IgD-negative memory B cell (primary cell): ENCODE data around the gene TNRC6B. TPM values are rescaled to one million over a fixed set of nuclear protein-coding genes. Genes with fewer than 3 reads are reported as not detected.

Source experiments
- H3K27ac Mint-ChIP-seq, 3 donors: one replicate each; pipeline ENCODE4 v1.8.0; 2020 to 2022; ENCODE audit warnings: mild to moderate bottlenecking in 3 of 3, mixed read lengths in 3 of 3, moderate library complexity in 1 of 3
- H3K27me3 Mint-ChIP-seq: one replicate; pipeline ENCODE4 v1.8.0; 2021; ENCODE audit warnings: mixed read lengths
- H3K36me3 Mint-ChIP-seq: one replicate; pipeline ENCODE4 v1.8.0; 2020; ENCODE audit warnings: mild to moderate bottlenecking, mixed read lengths
- H3K4me1 Mint-ChIP-seq, 3 donors: one replicate each; pipeline ENCODE4 v1.8.0; 2020 to 2022; ENCODE audit warnings: mixed read lengths in 3 of 3, mild to moderate bottlenecking in 1 of 3
- H3K4me3 Mint-ChIP-seq, 4 donors: one replicate each; pipeline ENCODE4 v1.8.0; 2020 to 2022; ENCODE audit warnings: mild to moderate bottlenecking in 4 of 4, mixed read lengths in 4 of 4, moderate library complexity in 3 of 4
- H3K9me3 Mint-ChIP-seq, 3 donors: one replicate each; pipeline ENCODE4 v1.8.0; 2020 to 2021; ENCODE audit warnings: mixed read lengths in 3 of 3, mild to moderate bottlenecking in 1 of 3
- polyA plus RNA-seq: library from polyadenylated mRNA; unstranded; fragments of 300-500 nt; fragmentation: Illumina TruSeq; gene quantifications from one replicate; pipeline ENCODE4 v1.2.3, GENCODE V29; 2021

Gene TNRC6B
- polyA plus RNA-seq, 1 donor from 2014 or later: 143 TPM

DNA sequence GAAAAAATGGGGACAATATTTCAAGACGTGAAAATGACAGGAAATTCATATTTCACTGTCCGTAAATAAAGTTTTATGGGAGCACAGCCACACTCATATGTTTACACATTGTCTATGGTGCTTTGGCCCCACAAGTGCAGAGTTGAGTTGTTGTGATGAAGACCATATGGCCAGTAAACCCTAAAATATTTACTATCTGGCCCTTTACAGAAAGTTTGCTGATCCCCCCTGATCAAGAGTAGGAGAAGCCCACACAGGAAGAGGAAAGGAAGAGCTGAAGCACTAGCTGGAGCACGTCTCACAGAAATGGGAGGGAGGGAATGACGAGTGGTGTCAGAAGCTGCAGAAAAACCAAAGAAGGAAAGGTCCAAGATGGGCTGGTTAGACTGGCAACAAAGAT is 78.8 kb downstream of the TNRC6B start:
- Mint-ChIP-seq H3K4me1 (peaks cover 10 to 27% (median 24%) of the 10 kb centered on the region in 3 donors), H3K4me3 (peak overlapping the region in 1 of 4 donors; percentile 61), H3K27ac (peak overlapping the region in 1 of 3 donors; percentile 76), H3K36me3 (peaks cover 3% of the 10 kb centered on the region), H3K9me3 (no peaks in the 10 kb centered on the region), H3K27me3 (no peaks in the 10 kb centered on the region)

DNA sequence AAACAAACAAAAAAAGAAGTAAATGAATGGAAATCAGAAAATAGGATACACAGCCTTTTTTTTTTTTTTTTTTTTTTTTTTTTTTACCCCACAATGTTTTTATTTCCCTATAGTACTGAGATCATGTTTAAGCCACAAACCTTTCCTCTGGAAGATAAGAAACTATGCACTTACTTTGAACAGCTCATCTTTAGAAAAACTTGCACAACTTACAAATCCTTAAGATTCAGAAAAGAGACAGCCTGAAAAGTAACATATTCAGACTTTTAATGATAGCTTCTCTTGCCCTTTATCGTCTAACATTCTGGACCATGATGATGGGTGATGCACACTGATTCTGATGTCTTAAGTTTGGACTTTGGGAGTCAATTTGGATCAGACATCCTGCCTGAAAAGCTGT is 80.3 kb downstream of the TNRC6B start:
- Mint-ChIP-seq H3K9me3 (no peaks in the 10 kb centered on the region), H3K36me3 (no peaks in the 10 kb centered on the region), H3K27ac (peak overlapping the region in 2 of 3 donors; percentile 47 to 61), H3K4me1 (peaks cover 9 to 25% (median 19%) of the 10 kb centered on the region in 3 donors), H3K4me3 (no peak overlapping the region), H3K27me3 (no peaks in the 10 kb centered on the region)

DNA sequence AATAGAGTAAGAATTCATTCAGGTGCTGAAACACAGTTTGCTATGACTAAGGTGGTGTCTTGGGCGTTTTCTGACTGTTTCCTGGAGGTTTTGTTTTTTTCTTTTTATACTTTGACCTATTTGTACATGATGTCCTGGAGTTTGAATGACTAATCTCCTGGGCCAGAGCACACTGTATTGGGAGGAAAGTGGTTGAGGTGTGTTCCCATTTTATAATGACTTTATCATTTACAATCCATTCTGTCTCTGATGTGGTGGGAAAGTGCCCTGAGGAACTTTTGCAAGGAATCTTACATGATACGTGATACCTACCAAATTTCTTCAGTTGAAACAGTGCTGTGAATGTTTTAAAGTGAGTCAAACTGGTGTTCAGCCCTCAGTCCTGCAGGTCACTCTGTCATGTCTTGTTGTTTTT is 80.8 kb downstream of the TNRC6B start:
- Mint-ChIP-seq H3K27me3 (no peaks in the 10 kb centered on the region), H3K4me3 (no peak overlapping the region), H3K27ac (peak overlapping the region in 1 of 3 donors; percentile 61), H3K4me1 (peaks cover 7 to 25% (median 19%) of the 10 kb centered on the region in 3 donors), H3K9me3 (no peaks in the 10 kb centered on the region), H3K36me3 (no peaks in the 10 kb centered on the region)

DNA sequence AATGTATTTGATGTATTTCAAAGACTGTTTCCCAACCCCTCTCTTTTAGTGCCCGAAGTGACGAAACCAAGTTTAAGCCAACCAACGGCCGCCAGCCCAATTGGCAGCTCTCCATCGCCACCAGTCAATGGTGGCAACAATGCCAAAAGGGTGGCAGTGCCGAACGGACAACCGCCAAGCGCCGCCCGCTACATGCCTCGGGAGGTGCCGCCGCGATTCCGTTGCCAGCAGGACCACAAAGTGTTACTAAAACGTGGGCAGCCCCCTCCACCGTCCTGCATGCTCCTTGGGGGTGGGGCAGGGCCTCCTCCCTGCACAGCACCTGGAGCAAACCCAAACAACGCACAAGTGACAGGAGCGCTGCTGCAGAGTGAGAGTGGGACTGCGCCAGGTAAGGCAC is 84.1 kb downstream of the TNRC6B start:
- Mint-ChIP-seq H3K27me3 (no peaks in the 10 kb centered on the region), H3K4me3 (no peak overlapping the region), H3K36me3 (no peaks in the 10 kb centered on the region), H3K4me1 (peaks cover 9 to 32% (median 24%) of the 10 kb centered on the region in 3 donors), H3K9me3 (no peaks in the 10 kb centered on the region), H3K27ac (no peak overlapping the region)

DNA sequence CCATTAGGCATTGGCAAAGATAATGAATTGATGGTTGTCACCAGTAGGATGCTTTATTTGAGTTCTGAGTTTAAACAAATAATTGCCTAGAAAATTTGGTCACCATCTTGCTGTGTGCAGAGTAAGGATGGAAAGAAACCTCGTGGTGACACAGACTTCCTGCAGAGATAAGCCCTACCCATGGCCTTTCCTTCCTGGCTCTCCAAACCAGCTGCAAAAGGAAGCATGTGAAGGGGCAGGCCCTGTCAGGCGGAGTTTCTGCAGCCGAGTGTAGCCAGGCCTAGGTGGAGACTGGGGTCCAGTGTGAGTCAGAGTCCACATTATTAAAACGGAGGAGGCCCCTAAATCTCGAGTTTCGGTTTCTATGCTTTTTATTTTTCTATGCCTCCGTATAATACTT is 85.5 kb downstream of the TNRC6B start:
- no peaks in the 10 kb centered on the region for H3K27me3 Mint-ChIP-seq
- H3K9me3 Mint-ChIP-seq: no peaks in the 10 kb centered on the region
- no peaks in the 10 kb centered on the region for H3K36me3 Mint-ChIP-seq
- H3K4me1 Mint-ChIP-seq: peaks cover 9 to 30% (median 21%) of the 10 kb centered on the region in 3 donors
- H3K4me3 Mint-ChIP-seq: no peak overlapping the region
- H3K27ac Mint-ChIP-seq: peak overlapping the region in 1 of 3 donors; percentile 71

DNA sequence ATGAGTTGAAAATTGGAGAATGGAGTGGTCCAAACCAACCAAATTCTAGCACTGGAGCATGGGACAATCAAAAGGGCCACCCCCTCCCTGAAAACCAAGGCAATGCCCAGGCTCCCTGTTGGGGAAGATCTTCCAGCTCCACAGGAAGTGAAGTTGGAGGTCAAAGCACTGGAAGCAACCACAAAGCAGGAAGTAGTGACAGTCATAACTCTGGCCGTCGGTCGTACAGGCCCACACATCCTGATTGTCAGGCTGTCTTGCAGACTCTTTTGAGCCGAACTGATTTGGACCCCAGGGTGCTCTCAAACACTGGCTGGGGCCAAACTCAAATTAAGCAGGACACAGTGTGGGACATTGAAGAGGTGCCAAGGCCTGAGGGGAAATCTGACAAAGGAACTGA is 88.1 kb downstream of the TNRC6B start:
- Mint-ChIP-seq H3K4me1 (peaks cover 3 to 20% (median 10%) of the 10 kb centered on the region in 3 donors), H3K9me3 (no peaks in the 10 kb centered on the region), H3K4me3 (no peak overlapping the region), H3K36me3 (no peaks in the 10 kb centered on the region), H3K27me3 (no peaks in the 10 kb centered on the region), H3K27ac (peak overlapping the region; percentile 13 to 39 (median 36))

DNA sequence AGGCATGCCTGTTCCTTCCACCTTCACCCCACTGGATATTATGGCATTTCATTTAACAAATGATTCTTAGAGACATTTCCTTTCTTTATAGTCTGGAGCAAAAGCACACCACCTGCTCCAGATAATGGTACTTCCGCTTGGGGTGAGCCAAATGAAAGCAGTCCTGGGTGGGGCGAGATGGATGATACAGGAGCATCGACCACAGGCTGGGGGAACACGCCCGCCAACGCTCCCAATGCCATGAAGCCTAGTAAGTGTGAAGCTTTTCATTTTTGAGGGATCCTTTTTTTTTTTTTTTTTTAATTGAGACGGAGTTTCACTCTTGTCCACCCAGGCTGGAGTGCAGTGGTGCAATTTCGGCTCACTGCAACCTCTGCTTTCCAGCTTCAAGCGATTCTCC is 92.3 kb downstream of the TNRC6B start:
- no peak overlapping the region for H3K27ac Mint-ChIP-seq
- no peaks in the 10 kb centered on the region for H3K27me3 Mint-ChIP-seq
- H3K4me1 Mint-ChIP-seq: peaks cover 5 to 8% (median 5%) of the 10 kb centered on the region in 3 donors
- peaks cover 1% of the 10 kb centered on the region for H3K36me3 Mint-ChIP-seq
- H3K9me3 Mint-ChIP-seq: no peaks in the 10 kb centered on the region
- no peak overlapping the region for H3K4me3 Mint-ChIP-seq

DNA sequence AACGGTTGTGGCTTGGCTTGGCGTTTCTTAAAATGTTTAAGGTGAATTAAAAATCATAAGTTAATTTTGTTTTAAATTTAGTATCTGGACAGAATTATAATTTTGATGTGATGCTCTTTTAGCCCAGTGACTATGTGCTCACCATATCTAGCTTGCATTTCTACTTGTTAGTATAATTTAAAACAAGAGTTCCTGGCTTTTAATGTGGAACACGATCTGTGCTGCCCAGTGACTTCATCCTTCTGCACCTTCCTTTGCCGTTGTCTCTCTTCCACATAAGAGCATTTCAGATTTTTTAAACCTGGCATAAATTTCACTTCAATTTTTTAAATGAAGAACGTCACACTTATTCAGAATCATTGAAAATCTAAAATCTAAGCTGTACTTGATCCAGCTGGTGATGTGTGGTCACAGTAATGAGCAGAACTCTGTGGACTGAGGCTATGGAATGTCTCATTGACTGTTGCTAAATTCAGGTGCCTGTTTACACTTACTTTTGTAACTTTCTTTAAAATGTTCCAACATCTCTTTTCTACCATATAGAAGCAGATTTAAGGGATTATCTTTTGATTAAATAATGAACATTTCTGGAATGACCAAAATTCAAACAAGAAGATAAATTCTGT is 93.1 kb downstream of the TNRC6B start:
- no peak overlapping the region for H3K27ac Mint-ChIP-seq
- no peaks in the 10 kb centered on the region for H3K27me3 Mint-ChIP-seq
- H3K36me3 Mint-ChIP-seq: peaks cover 1% of the 10 kb centered on the region
- no peak overlapping the region for H3K4me3 Mint-ChIP-seq
- peaks cover 1 to 6% (median 2%) of the 10 kb centered on the region in 3 donors for H3K4me1 Mint-ChIP-seq
- no peaks in the 10 kb centered on the region for H3K9me3 Mint-ChIP-seq

DNA sequence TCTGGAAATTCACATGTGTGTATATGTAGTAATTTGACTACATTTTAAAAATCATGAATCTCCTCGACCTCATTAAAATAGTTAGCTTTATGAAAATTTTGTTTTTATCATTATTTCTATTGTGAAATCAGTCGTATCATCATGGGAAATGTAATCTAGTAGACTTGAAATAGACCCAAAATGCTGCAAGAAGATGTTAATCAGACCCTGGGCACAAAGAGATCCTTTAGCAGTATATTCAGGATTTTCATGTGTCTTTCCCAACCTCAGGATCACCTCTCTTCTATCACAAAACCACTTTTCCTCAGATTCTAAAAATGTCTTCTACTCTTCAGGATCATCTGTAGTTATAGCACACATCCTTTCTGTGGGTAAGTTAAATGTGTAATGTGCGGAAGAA is 93.7 kb downstream of the TNRC6B start:
- H3K27me3 Mint-ChIP-seq: no peaks in the 10 kb centered on the region
- H3K4me3 Mint-ChIP-seq: no peak overlapping the region
- H3K27ac Mint-ChIP-seq: no peak overlapping the region
- peaks cover 1% of the 10 kb centered on the region for H3K36me3 Mint-ChIP-seq
- H3K4me1 Mint-ChIP-seq: peaks cover 7 to 9% (median 7%) of the 10 kb centered on the region in 3 donors
- no peaks in the 10 kb centered on the region for H3K9me3 Mint-ChIP-seq

DNA sequence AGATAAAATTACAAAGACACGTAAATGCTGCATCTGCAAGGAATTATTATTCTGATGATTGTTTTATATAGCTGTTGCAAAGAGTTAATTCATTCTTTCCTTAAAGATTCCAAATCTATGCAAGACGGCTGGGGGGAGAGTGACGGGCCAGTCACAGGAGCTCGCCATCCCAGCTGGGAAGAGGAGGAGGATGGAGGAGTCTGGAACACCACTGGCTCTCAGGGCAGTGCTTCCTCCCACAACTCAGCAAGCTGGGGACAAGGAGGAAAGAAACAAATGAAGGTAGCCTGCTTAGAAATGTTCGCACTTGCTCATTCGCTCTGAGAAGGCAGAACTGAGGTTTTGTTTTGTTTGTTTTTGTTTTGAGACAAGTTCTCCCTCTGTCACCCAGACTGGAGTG is 95.6 kb downstream of the TNRC6B start:
- Mint-ChIP-seq H3K9me3 (no peaks in the 10 kb centered on the region), H3K4me3 (no peak overlapping the region), H3K36me3 (peaks cover 1% of the 10 kb centered on the region), H3K27ac (peak overlapping the region in 1 of 3 donors; percentile 62), H3K4me1 (peaks cover 9 to 14% (median 10%) of the 10 kb centered on the region in 3 donors), H3K27me3 (no peaks in the 10 kb centered on the region)

DNA sequence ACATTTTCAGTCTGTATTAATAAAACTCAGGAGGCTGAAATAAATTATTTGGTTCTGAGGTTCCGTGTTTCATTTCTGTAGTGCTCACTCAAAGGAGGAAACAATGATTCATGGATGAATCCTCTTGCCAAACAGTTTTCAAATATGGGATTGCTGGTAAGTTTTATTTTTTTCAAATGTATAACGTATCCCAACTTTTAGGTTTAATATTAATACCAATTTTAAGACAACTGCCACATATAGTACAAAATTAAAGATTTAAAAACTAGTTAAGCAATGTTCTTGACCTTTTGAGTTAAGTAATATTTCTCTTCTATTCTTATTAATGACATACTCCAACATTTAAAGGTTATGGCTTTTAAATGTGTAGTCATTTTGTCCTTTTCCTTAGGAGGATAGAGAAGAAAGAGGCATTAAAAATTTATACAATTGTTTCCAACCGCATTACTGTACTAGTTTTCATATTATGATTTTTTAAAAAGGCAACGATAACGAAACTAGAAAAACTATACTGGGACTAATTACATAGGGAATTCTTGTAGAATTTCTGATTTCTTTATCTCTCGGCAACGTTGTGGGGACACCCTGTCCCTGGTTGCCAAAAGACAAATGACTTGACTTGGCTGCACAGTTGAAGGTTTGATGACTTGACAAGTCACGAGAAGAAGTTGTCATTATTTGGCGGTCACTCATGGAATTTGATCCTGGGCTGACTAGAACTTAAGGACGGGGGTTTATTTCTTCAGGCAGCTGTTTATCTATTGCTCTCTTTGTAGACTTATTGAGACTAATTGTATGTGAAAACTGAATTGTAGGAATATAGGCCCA is 99.5 kb downstream of the TNRC6B start:
- Mint-ChIP-seq H3K4me1 (peaks cover 9 to 12% (median 10%) of the 10 kb centered on the region in 3 donors), H3K36me3 (peaks cover 5% of the 10 kb centered on the region), H3K4me3 (no peak overlapping the region)

DNA sequence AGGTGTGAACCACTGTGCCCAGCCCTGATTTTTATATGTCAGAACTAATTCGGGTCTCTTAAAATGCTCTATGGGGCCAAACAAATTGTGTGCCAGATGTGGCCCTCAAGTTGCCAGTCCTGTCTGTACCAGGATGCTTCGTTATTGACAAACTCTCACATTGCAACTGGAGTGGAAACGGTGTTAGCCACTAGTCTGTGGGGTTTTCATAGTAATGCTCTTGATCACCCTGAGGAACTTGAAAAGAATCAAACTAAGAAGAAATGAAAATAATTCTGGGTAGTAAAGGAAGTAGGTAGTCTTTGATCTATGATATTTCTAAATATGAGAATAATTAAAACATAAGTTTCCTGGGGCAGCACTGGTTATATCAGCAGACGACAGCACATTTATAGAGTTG is 101.3 kb downstream of the TNRC6B start:
- H3K9me3 Mint-ChIP-seq: no peaks in the 10 kb centered on the region
- H3K27me3 Mint-ChIP-seq: no peaks in the 10 kb centered on the region
- peaks cover 9 to 10% (median 10%) of the 10 kb centered on the region in 3 donors for H3K4me1 Mint-ChIP-seq
- no peak overlapping the region for H3K4me3 Mint-ChIP-seq
- H3K36me3 Mint-ChIP-seq: peaks cover 8% of the 10 kb centered on the region
- peak overlapping the region in 2 of 3 donors; percentile 53 for H3K27ac Mint-ChIP-seq

More for the DNA sequence above, 99.5 kb downstream of the TNRC6B start:
- Mint-ChIP-seq H3K9me3 (no peaks in the 10 kb centered on the region), H3K27ac (no peak overlapping the region), H3K27me3 (no peaks in the 10 kb centered on the region)

DNA sequence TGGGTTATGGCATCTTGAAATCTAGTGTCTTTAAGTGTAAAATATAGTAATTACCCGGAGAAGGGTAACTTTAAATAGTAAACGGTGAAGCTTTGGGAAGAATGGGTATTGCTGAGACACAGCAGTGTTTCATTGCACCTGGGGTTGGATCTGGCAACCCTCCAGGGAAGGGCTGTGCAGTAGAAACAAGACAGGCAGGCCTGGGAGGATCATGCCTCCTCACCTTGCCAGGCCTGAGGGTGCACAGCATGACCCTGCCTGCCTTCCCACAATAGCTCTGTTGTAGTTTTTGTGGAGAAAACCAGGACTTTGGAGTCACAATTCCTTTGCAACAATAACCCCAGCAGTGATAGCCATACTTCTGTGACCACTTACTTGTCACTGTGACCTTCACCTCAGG is 104.0 kb downstream of the TNRC6B start:
- H3K9me3 Mint-ChIP-seq: no peaks in the 10 kb centered on the region
- no peak overlapping the region for H3K4me3 Mint-ChIP-seq
- peak overlapping the region in 1 of 3 donors; percentile 35 for H3K27ac Mint-ChIP-seq
- H3K4me1 Mint-ChIP-seq: peaks cover 2 to 8% (median 2%) of the 10 kb centered on the region in 3 donors
- peaks cover 9% of the 10 kb centered on the region for H3K36me3 Mint-ChIP-seq
- H3K27me3 Mint-ChIP-seq: no peaks in the 10 kb centered on the region

DNA sequence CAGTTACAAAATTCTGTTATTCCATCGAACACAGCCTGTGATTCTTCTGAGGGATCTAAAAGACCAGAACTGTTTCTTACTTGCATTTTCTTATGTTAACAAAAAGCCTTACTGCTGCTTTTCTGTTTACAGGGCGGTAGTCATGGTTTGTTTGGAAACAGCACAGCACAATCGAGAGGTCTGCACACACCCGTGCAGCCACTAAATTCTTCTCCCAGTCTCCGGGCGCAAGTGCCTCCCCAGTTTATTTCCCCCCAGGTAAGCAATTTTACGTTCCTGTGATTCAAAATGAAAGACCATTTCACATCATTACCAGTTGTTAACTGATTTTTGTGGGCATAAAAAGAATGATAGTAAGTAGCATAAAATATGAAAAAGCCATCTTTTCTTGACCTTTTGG is 107.8 kb downstream of the TNRC6B start:
- H3K27ac Mint-ChIP-seq: no peak overlapping the region
- H3K27me3 Mint-ChIP-seq: no peaks in the 10 kb centered on the region
- H3K9me3 Mint-ChIP-seq: no peaks in the 10 kb centered on the region
- H3K4me1 Mint-ChIP-seq: peaks cover 15 to 19% (median 15%) of the 10 kb centered on the region in 3 donors
- no peak overlapping the region for H3K4me3 Mint-ChIP-seq
- H3K36me3 Mint-ChIP-seq: peaks cover 9% of the 10 kb centered on the region

DNA sequence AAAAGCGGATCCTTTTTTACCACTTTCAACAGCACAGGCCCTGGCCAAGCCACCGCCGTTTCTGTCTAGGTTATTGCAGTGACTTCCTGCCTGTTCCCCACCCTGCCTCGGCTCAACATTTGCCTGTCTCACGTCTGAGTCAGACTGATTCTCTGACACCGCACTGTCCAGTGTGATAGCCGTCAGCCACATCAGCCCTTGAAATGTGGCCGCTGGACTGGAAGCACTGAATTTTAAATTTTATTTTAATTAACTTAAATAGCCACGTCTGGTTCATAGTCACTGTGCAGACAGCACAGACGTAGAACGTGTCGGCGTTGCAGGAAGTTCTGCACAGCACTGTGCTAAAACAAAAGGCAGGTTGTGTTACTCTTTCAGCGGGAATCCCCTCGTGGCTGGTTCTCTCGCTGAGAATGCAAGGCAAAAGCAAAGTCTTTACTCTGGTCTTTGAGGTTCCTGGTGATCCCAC is 112.3 kb downstream of the TNRC6B start:
- Mint-ChIP-seq H3K27ac (peak overlapping the region; percentile 23 to 98 (median 54)), H3K4me1 (peaks cover 11 to 25% (median 20%) of the 10 kb centered on the region in 3 donors), H3K27me3 (no peaks in the 10 kb centered on the region), H3K4me3 (peak overlapping the region in 3 of 4 donors; percentile 16 to 89 (median 33)), H3K9me3 (no peaks in the 10 kb centered on the region), H3K36me3 (peaks cover 6% of the 10 kb centered on the region)
